K562 (cell line): ENCODE results near the gene LGR6. TPM values are rescaled to one million over a fixed set of nuclear protein-coding genes. Genes with fewer than 3 reads are reported as not detected.
A peak's percentile ranks its signal among the peaks of the same experiment; 100 is the strongest.

Source experiments
- BRCA1 ChIP-seq, 2 experiments: fragments of 450-650 bp in 1 of 2; sonication (generic) in 1 of 2; formaldehyde crosslinking in 1 of 2; IDR thresholded peaks; 2 replicates each; pipeline versions ENCODE4 v1.5.0 to v1.6.1; 2017 to 2020; ENCODE audit warnings: mild to moderate bottlenecking in 1 of 2, missing genetic modification reagents in 1 of 2
- CBX1 ChIP-seq: sonication (generic); IDR thresholded peaks from 2 replicates; pipeline ENCODE4 v1.6.1; 2016; ENCODE audit warnings: antibody characterized with exemption, low read depth, mild to moderate bottlenecking
- DDX20 ChIP-seq: fragments of 450-650 bp; IDR thresholded peaks from 2 replicates; pipeline ENCODE4 v1.6.1; 2016; ENCODE audit warnings: missing genetic modification characterization, low read depth, mild to moderate bottlenecking, missing compliant biosample characterization, moderate library complexity
- FIP1L1 ChIP-seq: fragments of 200-400 bp; formaldehyde crosslinking; IDR thresholded peaks from 2 replicates; pipeline ENCODE4 v1.6.1; 2018; ENCODE audit warnings: mild to moderate bottlenecking, low read depth, low read length; ENCODE audit not compliant: poor library complexity, severe bottlenecking
- FOXK1 ChIP-seq: sonication (generic); formaldehyde crosslinking; IDR thresholded peaks from 2 replicates; pipeline ENCODE4 v1.8.0; 2022; ENCODE audit warnings: missing genetic modification reagents, mild to moderate bottlenecking, borderline replicate concordance
- POLR2A ChIP-seq: fragments of 450-650 bp; conservative IDR thresholded peaks from 2 replicates; pipeline ENCODE4 v1.6.1; 2016
- SAFB2 ChIP-seq: fragments of 200-400 bp; formaldehyde crosslinking; IDR thresholded peaks from 2 replicates; pipeline ENCODE4 v1.6.1; 2018; ENCODE audit warnings: borderline replicate concordance, low read length, low read depth, moderate library complexity; ENCODE audit not compliant: severe bottlenecking
- SMAD4 ChIP-seq: fragments of 250-450 bp; sonication (Bioruptor Pico); conservative IDR thresholded peaks from 2 replicates; pipeline ENCODE4 v1.8.0; 2021; ENCODE audit warnings: inconsistent platforms, mild to moderate bottlenecking, moderate library complexity
- TOE1 ChIP-seq, 2 experiments: fragments of 450-650 bp in 1 of 2; sonication (generic) in 1 of 2; formaldehyde crosslinking in 1 of 2; IDR thresholded peaks; 2 replicates each; pipeline versions ENCODE4 v1.7.1 to v1.8.0; 2016 to 2022; ENCODE audit warnings: borderline replicate concordance in 2 of 2, mild to moderate bottlenecking in 2 of 2, antibody characterized with exemption in 1 of 2, inconsistent platforms in 1 of 2, low read depth in 1 of 2, missing genetic modification reagents in 1 of 2, moderate library complexity in 1 of 2
- ZBTB17 ChIP-seq: fragments of 450-650 bp; formaldehyde crosslinking; IDR thresholded peaks from 2 replicates; pipeline ENCODE4 v1.4.0; 2020; ENCODE audit warnings: mild to moderate bottlenecking
- ZBTB8A ChIP-seq: fragments of 450-650 bp; IDR thresholded peaks from 2 replicates; pipeline ENCODE4 v1.6.1; 2018; ENCODE audit warnings: mild to moderate bottlenecking, moderate library complexity; ENCODE audit not compliant: partially characterized antibody
- ZNF24 ChIP-seq: fragments of 450-650 bp; IDR thresholded peaks from 2 replicates; pipeline ENCODE4 v1.6.1; 2016
- ZNF282 ChIP-seq: sonication (generic); formaldehyde crosslinking; IDR thresholded peaks from 2 replicates; pipeline ENCODE4 v1.8.1; 2023; ENCODE audit warnings: missing genetic modification reagents
- polyA plus RNA-seq, 8 experiments: library from polyadenylated mRNA; depleted of rRNA in 4 of 8; stranded (reverse) in 5 of 8; unstranded in 3 of 8; fragments of >200 nt; fragmentation: Nextera tagmentation in 2 of 8; fragmentation: Illumina TruSeq in 1 of 8; extraction: Ambion mirVana in 2 of 8; extraction: Trizol in 1 of 8; gene quantifications; 2 replicates each; pipeline versions ENCODE4 v1.2.1 to v1.2.3, GENCODE V29; 2011 to 2014; ENCODE audit warnings: inconsistent platforms in 1 of 8, missing spikeins in 1 of 8
- total RNA-seq, 7 experiments: library from RNA; depleted of rRNA in 6 of 7; stranded (reverse); fragments of >200 nt in 6 of 7; fragmentation: Illumina TruSeq in 2 of 7; extraction: Trizol in 2 of 7; gene quantifications; 2 replicates each; pipeline versions ENCODE4 v1.2.1 to v1.2.3, GENCODE V29; 2011 to 2021; ENCODE audit warnings: low replicate concordance in 1 of 7
- TF ChIP-seq, protein P1 (sequence below): fragments of 450-650 bp; formaldehyde crosslinking; IDR thresholded peaks from 2 replicates; pipeline ENCODE4 v1.4.0; 2020; ENCODE audit warnings: mild to moderate bottlenecking, moderate library complexity
- TF ChIP-seq, protein P2 (sequence below), 3 experiments: fragments of 200-800 bp in 1 of 3; fragments of 250-450 bp in 1 of 3; fragments of 450-650 bp in 1 of 3; sonication (Bioruptor Pico) in 1 of 3; sonication (Bioruptor generic) in 1 of 3; formaldehyde crosslinking in 1 of 3; IDR thresholded peaks; 2 replicates each; pipeline versions ENCODE4 v1.6.1 to v1.8.0; 2016 to 2022; ENCODE audit warnings: mild to moderate bottlenecking in 2 of 3, missing genetic modification characterization in 2 of 3, missing compliant biosample characterization in 1 of 3, moderate library complexity in 1 of 3
- TF ChIP-seq, protein P3 (sequence below): sonication (generic); formaldehyde crosslinking; IDR thresholded peaks from 2 replicates; pipeline ENCODE4 v1.5.0; 2020; ENCODE audit warnings: missing genetic modification reagents
- TF ChIP-seq, protein P4 (sequence below): fragments of 450-650 bp; formaldehyde crosslinking; IDR thresholded peaks from 2 replicates; pipeline ENCODE4 v1.4.0; 2022; ENCODE audit warnings: missing genetic modification characterization

LGR6 gene
- total and polyA plus RNA-seq, 9 of the 15 experiments (the other 6 are each of a cell fraction or from before 2014, with no cell fraction given), result 0.01 to 0.54 (median 0.17) TPM; not detected in 1

DNA sequence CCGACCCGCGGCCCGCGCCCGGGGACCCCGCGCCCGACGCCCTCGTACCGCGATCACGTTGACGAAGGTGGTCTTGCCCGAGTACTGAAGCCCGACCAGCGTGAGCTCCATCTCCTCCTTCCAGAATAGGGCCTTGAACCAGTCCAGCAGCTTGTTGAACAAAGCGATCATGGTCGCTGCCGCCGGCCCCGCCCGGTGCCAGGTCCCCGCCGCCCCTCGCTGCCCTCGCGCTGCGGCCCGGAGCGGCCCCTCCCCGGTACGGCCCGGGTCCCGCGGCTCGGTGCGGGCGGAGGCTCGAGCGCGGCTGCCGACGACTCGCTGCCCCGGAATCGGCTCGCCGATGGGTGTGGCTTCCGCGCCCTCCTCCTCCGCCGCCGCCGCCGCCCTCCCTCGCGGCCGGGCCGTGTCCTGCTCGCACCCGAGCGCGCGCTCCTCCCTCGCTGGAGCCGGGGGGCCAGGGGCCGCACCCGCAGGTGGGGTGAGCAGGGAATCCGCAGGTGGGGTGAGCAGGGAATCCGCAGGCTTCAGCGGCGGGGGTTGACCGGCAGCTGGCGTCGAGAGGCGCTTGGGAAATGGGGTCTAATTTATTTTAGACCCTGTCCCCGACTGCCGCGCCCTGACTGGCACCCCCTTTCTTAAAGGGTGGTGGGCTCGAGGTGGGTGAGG, 49.1 kb upstream of the LGR6 start, which contains the start of gene ARL8A (continued):
- TF ChIP-seq, protein P1, sequence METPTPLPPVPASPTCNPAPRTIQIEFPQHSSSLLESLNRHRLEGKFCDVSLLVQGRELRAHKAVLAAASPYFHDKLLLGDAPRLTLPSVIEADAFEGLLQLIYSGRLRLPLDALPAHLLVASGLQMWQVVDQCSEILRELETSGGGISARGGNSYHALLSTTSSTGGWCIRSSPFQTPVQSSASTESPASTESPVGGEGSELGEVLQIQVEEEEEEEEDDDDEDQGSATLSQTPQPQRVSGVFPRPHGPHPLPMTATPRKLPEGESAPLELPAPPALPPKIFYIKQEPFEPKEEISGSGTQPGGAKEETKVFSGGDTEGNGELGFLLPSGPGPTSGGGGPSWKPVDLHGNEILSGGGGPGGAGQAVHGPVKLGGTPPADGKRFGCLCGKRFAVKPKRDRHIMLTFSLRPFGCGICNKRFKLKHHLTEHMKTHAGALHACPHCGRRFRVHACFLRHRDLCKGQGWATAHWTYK (CRISPR knock-in tag), result peak; percentile 75; the same call in 1 of the 2 replicates
- TF ChIP-seq DDX20 (tag), result no peak
- no peak for TF ChIP-seq ZBTB8A
- TF ChIP-seq BRCA1 (IDR thresholded peaks at IDR 0.05), result no peak
- no peak for TF ChIP-seq BRCA1 (CRISPR knock-in tag; IDR thresholded peaks at IDR 0.05)
- 0 out of 2 replicates have a peak, but pooled peaks have one; percentile 51 for TF ChIP-seq CBX1
- TF ChIP-seq, protein P2, sequence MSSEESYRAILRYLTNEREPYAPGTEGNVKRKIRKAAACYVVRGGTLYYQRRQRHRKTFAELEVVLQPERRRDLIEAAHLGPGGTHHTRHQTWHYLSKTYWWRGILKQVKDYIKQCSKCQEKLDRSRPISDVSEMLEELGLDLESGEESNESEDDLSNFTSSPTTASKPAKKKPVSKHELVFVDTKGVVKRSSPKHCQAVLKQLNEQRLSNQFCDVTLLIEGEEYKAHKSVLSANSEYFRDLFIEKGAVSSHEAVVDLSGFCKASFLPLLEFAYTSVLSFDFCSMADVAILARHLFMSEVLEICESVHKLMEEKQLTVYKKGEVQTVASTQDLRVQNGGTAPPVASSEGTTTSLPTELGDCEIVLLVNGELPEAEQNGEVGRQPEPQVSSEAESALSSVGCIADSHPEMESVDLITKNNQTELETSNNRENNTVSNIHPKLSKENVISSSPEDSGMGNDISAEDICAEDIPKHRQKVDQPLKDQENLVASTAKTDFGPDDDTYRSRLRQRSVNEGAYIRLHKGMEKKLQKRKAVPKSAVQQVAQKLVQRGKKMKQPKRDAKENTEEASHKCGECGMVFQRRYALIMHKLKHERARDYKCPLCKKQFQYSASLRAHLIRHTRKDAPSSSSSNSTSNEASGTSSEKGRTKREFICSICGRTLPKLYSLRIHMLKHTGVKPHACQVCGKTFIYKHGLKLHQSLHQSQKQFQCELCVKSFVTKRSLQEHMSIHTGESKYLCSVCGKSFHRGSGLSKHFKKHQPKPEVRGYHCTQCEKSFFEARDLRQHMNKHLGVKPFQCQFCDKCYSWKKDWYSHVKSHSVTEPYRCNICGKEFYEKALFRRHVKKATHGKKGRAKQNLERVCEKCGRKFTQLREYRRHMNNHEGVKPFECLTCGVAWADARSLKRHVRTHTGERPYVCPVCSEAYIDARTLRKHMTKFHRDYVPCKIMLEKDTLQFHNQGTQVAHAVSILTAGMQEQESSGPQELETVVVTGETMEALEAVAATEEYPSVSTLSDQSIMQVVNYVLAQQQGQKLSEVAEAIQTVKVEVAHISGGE (CRISPR knock-in tag; IDR thresholded peaks at IDR 0.05), result no peak
- TF ChIP-seq FOXK1 (CRISPR knock-in tag), result no peak
- TF ChIP-seq, protein P3, sequence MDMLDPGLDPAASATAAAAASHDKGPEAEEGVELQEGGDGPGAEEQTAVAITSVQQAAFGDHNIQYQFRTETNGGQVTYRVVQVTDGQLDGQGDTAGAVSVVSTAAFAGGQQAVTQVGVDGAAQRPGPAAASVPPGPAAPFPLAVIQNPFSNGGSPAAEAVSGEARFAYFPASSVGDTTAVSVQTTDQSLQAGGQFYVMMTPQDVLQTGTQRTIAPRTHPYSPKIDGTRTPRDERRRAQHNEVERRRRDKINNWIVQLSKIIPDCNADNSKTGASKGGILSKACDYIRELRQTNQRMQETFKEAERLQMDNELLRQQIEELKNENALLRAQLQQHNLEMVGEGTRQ (CRISPR knock-in tag), result no peak
- TF ChIP-seq ZBTB17 (CRISPR knock-in tag), result peak; percentile 40; the same call in 1 of the 2 replicates
- TF ChIP-seq SAFB2, result no peak
- TF ChIP-seq, protein P4, sequence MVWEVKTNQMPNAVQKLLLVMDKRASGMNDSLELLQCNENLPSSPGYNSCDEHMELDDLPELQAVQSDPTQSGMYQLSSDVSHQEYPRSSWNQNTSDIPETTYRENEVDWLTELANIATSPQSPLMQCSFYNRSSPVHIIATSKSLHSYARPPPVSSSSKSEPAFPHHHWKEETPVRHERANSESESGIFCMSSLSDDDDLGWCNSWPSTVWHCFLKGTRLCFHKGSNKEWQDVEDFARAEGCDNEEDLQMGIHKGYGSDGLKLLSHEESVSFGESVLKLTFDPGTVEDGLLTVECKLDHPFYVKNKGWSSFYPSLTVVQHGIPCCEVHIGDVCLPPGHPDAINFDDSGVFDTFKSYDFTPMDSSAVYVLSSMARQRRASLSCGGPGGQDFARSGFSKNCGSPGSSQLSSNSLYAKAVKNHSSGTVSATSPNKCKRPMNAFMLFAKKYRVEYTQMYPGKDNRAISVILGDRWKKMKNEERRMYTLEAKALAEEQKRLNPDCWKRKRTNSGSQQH, result no peak
- peak; percentile 54 for TF ChIP-seq POLR2A
- peak; percentile 26; the same call in 1 of the 2 replicates for TF ChIP-seq ZNF282 (CRISPR knock-in tag)
- peak; percentile 25; the same call in 1 of the 2 replicates for TF ChIP-seq TOE1 (IDR thresholded peaks at IDR 0.05; ENCODE audit: borderline replicate concordance)
- TF ChIP-seq TOE1 (CRISPR knock-in tag; IDR thresholded peaks at IDR 0.05; ENCODE audit: borderline replicate concordance, low read depth), result no peak
- TF ChIP-seq ZNF24, result 0 out of 2 replicates have a peak, but pooled peaks have one; percentile 44
- TF ChIP-seq FIP1L1, result peak; percentile 72
- TF ChIP-seq SMAD4 (CRISPR knock-in tag), result peak; percentile 65
